DMS79 treated with DMSO at 0.1 percent for 48 hours (cell line): Measurements from ENCODE around the gene NUP188.

ENCODE experiments used
- DNase-seq: peaks from one replicate; lab custom pipeline; 2025; lab: John Stamatoyannopoulos, UW

Gene NUP188, protein sequence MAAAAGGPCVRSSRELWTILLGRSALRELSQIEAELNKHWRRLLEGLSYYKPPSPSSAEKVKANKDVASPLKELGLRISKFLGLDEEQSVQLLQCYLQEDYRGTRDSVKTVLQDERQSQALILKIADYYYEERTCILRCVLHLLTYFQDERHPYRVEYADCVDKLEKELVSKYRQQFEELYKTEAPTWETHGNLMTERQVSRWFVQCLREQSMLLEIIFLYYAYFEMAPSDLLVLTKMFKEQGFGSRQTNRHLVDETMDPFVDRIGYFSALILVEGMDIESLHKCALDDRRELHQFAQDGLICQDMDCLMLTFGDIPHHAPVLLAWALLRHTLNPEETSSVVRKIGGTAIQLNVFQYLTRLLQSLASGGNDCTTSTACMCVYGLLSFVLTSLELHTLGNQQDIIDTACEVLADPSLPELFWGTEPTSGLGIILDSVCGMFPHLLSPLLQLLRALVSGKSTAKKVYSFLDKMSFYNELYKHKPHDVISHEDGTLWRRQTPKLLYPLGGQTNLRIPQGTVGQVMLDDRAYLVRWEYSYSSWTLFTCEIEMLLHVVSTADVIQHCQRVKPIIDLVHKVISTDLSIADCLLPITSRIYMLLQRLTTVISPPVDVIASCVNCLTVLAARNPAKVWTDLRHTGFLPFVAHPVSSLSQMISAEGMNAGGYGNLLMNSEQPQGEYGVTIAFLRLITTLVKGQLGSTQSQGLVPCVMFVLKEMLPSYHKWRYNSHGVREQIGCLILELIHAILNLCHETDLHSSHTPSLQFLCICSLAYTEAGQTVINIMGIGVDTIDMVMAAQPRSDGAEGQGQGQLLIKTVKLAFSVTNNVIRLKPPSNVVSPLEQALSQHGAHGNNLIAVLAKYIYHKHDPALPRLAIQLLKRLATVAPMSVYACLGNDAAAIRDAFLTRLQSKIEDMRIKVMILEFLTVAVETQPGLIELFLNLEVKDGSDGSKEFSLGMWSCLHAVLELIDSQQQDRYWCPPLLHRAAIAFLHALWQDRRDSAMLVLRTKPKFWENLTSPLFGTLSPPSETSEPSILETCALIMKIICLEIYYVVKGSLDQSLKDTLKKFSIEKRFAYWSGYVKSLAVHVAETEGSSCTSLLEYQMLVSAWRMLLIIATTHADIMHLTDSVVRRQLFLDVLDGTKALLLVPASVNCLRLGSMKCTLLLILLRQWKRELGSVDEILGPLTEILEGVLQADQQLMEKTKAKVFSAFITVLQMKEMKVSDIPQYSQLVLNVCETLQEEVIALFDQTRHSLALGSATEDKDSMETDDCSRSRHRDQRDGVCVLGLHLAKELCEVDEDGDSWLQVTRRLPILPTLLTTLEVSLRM (N-terminal part only)

DNA sequence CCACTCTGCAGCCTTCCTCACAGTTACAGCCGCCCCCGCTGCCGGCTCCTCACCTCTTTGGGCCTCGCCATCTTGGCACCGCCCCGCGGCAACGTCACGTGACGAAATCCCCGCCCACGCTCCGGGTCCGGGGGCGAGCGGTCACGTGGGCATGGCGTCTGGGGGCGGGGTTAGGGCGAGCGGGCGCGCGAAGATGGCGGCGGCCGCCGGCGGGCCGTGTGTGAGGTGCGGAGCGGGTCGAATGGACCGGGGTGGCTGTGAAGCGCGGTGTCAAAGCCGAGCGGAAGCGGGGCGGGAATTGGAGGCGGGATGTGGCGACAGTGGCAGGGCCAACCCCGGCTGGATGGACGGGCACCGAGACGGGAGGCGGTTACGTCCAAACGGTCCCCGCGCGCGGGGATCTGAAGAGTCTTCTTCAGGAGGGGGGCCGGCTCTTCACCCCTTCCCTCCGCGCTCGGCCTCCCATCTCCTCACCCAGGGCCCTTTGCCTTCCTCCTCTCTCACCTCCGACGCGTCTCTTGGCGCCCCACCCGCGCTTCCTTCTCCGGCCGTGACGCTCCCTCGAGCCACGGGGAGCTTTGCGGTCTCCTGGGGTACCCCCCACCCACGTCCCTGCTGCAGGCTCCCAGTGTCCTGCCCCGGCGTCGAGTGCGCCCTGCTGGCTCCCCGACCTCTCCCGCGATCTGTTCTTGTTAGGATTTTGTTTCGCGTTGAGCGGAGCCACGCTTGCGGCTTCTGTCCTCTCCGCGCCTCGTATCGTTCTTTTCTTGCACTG lies at the start of gene NUP188, which contains the start of gene DOLK:
Gene NUP188, plus strand, starts transcription at position 173 of the 775 bp plus-strand sequence. Its CDS starts 21 bp downstream, at position 194.
Gene DOLK, minus strand, starts transcription at position 77 of the 775 bp plus-strand sequence. CDS start 300 bp downstream, outside the sequence.
- DNase-seq: peak; percentile 86

- no peak for DNase-seq
These were observed 49.1 kb upstream of the NUP188 start for GRCh38 chr9:128898382-128898781.

GRCh38 chr9:128898845-128899565 lies 48.5 kb upstream of the NUP188 start:
- no peak for DNase-seq

DNA sequence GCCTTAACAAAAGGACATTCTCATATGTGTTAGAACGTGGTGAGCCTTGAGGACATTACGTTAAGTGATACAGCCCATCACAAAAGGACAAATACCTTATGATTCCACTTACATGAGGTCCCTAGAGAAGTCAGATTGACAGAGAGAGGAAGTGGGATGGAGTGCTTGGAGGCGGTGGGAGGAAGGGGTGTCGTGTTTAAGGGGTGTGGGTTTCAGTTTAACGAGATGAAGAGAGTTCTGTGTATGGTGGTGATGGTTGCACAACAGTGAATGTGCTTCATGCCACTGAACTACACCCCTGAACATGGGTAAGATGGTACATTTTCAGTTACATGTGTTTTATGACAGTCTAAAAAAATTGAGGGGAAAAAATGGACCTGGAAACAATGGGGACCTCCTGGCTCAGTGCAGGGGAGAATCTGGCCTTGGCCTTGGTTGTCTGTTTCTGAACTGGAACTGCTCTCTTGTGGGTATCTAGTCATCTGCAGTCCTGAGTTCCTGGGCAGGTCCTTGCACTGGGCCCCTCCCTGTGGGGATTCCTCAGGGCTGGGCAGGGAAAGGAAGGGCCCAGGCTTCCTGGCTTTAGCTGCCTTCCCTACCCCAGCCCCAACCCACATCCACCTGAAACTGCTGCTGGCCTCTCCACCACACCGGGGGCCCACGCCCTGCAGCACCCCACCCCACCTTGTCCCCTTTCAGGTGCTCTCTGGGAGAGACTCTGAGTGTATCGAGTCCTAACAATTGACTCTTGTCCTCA lies 47.8 kb upstream of the NUP188 start:
- no peak for DNase-seq

DNA sequence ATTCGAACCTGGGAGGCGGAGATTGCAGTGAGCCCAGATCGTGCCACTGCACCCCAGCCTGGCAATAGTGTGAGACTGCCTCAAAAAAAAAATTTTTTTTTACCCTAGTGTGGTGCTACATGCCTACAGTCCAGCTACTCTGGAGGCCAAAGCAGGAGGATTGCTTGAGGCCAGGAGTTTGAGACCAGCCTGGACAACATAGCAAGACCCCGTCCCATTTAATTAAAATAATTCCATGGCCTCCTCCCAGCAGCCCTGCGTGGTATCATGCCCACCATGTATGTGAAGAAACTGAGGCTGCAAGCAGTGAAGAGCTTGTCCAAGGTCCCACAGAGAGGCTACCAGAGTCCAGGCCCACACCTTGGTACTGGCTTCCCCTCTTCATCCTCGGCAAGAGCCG lies 46.1 kb upstream of the NUP188 start:
- DNase-seq: no peak

GRCh38 chr9:128901822-128902221 lies 45.7 kb upstream of the NUP188 start:
- no peak for DNase-seq

DNA sequence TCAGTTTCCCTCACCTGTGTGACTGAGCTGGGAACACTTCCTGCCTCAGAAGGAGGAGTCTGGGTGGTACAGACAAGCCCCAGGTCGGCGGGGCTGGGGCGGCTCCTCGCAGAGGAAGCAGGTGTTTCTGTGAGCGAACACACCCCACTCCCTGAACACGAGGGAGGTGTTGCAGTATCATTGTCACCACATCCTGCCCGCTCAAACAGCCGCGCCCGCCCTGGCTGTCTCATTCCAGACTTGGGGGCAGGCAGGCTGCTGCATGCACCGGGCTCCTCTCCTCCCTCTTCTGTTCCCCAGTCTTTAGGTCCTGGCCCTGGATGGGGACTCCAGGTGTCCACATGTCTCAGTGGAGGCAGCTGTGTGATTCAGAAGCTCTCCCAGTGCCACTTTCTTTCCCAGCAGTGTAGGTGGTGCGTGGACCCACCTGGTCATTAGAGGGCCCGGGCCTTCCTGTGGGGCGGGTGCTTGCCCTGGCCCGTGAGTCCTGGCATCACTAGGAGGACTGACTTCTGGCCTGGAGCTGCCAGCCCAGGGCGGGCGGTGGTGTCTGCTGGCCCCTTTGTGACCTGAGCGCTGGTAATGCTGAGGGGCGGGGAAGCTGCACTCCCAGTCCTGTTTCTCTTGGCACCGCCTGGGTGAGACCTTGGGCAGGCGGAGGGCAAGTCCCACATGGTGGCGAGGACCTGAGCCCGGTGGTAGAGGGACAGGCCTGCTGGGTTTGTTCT lies 45.0 kb upstream of the NUP188 start:
- DNase-seq: no peak

- DNase-seq: no peak
These were observed 44.4 kb upstream of the NUP188 start for GRCh38 chr9:128903079-128903461.

DNA sequence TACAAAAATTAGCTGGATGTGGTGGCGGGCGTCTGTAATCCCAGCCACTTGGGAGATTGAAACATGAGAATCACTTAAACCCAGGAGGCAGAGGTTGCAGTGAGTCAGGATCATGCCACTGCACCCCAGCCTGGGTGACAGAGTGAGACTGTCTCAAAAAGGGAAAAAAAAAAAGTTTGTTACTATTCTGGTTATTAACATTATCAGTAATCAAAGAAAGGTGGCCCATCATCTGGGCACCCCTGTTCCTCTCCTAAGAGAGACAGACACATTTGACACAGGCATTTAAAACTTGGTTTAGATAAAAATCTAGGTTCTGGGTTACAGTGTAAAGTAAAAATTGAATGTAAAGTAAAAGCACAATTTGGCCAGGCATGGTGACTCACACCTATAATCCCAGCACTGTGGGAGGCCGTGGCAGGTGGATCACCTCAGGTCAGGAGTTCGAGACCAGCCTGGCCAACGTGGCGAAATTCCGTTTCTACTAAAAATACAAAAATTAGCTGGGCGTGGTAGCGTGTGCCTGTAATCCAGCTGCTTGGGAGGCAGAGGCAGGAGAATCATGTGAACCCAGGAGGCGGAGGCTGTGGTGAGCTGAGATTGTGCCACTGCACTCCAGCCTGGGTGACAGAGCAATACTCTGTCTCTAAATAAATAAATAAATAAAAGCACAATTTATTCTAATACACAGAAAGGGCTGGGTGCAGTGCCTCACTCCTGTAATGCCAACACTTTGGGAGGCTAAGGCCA lies 43.5 kb upstream of the NUP188 start:
- DNase-seq: no peak

- DNase-seq: no peak
These were observed 41.5 kb upstream of the NUP188 start for GRCh38 chr9:128905964-128906363.

DNA sequence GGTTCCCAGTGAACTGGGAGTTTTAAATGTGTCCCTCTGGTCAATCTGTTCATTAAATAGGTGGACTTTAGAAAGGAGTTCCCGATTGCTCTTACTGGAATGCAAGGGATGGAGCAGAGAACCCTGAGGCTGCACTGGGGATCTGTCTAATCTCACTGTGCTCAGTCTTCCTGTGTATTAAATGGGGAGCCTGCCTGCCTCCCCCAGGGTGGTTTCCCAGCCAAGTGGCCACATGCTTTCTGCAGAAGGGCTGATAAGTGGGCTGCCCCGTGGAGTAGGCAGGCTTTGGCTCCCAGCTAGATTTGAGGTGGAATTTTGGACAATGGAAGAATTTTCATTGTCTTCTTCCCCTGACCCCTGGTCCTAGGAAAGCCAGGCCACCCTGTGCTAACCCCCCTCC lies 40.8 kb upstream of the NUP188 start:
- no peak for DNase-seq

GRCh38 chr9:128908372-128908771 lies 39.1 kb upstream of the NUP188 start:
- DNase-seq: no peak

DNA sequence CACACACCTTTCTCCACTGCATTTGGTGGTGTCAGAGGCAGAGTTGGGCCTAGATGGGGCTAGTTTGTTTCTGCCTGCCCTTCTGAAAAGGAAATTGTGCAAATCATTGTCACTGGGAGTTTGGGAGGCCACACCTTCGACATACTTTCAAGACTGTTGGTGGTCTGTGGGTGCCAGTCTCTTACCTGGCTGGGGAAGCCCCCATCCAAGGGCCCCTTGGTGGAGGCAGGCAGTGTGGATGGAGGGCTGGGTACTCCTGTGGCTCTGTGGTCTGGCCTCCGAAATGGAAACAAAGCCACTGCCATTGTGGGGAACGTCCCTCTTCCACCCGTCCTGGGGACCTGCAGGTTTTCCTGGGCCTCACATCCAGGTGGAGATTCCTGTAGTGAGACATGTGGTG lies 37.6 kb upstream of the NUP188 start:
- DNase-seq: no peak

GRCh38 chr9:128910906-128911305 lies 36.6 kb upstream of the NUP188 start:
- DNase-seq: no peak

GRCh38 chr9:128911529-128912035 lies 35.9 kb upstream of the NUP188 start:
- DNase-seq: no peak

DNA sequence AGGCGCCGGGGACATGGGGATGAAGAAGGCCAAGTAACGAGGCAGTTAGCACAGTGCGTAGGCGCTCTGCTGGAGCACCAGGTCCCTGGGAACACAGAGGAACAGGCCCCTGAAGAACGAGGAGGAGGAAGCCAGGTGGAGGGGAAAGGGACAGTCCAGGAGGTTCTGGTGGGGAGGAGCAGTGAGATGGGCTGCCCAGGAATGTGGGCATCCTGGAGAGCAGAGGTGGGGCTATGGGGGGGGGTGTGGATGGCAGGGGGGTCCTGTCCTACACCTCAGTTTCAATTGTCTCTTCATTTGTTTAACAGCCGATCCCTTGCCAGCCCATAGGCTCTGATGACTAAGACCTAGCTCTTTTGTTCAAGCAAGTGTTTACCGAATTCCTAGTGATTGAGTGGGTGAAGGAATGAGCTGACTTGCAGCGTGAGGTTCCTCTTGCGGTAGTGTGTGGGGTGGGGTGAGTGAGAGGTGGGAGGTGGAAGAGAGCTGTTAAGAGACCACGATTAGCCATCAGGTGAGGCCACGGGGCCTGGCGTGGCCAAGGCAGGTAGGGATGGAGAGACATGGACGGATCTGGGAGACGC lies 35.1 kb upstream of the NUP188 start:
- no peak for DNase-seq

DNA sequence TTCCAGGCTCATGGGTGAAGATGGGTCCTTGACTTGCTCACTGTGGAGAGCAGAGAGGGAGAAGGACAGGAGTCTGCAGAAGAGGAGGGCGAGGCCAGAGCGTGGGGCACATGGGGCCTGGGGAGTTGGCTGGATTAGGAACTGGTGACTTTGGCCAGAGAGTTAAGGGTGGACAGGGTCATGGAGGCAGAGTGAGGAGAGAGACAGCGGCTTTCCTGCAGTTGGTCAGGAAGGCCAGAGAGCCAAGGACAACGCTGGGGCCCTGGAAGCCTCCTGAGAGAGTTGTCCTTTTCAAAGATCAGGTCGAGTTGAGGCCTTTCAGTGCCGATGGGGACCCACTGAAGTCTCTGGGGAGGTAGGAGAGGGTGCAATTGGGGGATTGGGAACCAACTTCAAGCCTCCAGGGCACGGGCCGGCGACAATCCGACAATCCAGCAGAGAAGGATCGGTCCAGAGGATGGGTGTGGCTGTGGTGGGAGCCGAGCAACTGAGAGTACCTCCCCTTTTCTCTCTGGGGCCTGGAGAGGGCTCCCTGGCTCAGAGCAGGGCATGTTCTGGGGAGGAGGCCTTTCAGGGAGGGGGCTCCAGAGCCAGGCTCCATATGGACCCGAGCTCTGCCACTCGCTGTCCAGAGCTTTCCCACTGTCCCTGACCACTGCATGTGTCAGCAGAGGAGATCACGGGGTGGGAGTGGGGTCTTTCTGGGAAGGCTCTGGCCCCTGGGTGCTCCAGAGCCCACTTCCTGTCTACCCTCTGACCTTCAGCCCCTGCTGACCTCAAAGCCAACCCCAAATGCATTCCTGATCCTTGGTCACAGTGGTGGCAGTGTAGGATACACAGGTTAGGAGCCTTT lies 34.2 kb upstream of the NUP188 start:
- no peak for DNase-seq
